GM04503 (cell line): ENCODE measurements around the gene SLC13A4.

Experiments
- DNase-seq: peaks from one replicate; pipeline ENCODE4 v3.0.0-alpha.2; 2012; ENCODE audit warnings: low read depth

Gene SLC13A4

DNA sequence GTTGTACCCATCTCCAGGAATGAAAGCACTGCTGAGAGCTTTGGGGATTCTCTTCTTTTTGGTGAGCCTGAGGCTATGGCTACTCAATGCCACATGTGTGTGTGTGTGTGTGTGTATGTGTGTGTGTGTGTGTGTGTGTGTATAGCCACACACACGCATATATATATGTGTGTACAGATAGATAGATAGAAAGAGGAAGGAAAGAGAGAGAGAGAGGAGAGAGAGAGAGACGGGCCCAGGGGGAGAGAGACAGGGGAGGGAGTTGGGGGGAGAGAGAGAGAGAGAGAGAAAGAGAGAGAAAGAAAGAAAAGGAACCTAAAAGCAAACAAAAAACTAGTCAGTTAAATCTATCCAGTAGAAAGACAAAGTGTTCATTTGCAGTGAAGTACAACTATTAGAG lies 8.3 kb downstream of the SLC13A4 start:
- DNase-seq = no peak

- no peak for DNase-seq
These were observed 9.1 kb downstream of the SLC13A4 start for GRCh38 chr7:135718794-135719437.

DNA sequence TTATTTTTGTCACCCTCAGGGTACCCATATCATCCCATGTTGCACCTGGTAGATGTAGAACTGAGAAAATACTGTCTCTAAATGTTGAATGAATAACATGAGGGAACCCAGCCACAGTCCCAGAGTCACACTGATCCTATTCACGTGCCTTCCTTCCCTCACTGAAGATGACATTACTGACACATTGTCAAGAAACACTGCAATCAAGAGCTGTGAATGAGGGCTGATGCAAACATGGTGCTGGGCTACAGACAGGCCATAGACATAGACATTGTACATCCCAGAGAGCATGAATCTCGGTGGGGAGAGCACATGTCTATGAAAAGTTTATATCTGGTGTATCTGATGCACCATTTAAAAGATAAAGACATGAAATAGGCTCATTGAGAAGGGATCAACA lies 9.8 kb downstream of the SLC13A4 start:
- no peak for DNase-seq

DNA sequence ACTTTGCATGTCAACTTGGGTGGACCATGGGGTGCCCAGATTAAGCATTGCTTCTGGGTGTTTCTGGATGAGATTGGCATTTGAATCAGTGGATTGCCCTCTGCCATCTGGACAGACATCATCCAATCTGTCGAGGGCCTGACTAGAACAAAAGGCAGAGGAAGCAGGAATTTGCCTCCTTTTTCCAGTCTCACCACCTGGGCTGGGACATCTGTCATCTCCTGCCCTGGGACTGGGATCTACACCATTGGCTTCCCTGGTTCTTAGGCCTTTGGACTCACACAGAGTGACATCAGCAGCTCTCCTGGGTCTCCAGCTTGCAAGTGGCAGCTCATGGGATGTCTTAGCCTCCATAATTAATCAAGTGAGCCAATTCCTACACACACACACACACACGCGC lies 10.3 kb downstream of the SLC13A4 start:
- no peak for DNase-seq

DNA sequence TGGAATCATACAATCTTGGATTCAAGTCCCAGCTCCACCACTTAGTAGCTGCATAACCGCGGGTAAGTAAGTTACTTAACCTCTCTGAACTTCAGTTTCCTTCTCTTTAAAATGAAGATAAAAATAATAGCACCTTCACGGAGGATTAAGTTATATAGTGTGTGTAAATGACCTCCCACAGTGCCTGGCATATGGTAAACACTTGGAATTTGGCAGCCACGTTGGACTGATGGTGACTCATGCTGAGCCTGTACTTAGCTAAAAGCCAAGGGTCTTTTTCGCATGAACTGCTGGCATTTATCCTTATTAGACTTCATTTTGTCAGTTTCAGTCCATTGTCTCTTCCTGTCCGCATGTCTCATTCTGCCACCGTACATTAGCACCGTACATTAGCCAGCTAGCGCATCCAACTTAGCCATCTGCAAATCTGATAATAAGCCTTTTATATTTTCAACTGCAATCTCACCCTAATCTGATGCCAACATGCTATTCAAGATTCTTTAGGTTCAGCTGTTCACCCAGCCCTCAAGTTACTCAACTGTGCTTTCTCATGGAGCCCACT lies 11.2 kb downstream of the SLC13A4 start:
- DNase-seq = peak; percentile 28

- DNase-seq = no peak
These were observed 12.3 kb downstream of the SLC13A4 start for GRCh38 chr7:135715673-135716072.

- no peak for DNase-seq
These were observed 12.9 kb downstream of the SLC13A4 start for GRCh38 chr7:135715055-135715522.

DNA sequence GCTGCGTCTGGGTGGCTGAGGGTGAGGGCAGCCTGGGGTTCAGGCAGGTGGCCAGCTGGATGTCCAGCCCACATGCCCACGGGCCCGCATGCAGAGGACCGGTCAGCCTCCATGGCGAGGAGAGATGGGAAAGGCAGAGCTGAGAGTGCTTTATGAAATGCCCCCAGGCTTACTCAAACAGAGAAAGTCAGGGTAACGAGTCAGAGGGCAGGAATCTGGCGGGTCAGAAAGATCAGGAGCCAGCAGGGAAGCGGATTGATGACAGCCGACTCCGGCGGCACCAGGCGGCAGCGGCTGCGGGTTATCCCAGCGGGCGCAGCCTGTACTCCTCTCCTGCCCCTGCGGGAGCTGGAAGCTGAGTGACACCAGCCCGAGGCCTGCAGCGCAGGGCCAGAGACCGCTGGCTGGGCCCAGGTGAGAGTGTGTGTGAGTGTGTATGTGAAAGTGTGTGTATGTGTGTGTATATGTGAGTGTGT lies 13.4 kb downstream of the SLC13A4 start:
- no peak for DNase-seq

DNA sequence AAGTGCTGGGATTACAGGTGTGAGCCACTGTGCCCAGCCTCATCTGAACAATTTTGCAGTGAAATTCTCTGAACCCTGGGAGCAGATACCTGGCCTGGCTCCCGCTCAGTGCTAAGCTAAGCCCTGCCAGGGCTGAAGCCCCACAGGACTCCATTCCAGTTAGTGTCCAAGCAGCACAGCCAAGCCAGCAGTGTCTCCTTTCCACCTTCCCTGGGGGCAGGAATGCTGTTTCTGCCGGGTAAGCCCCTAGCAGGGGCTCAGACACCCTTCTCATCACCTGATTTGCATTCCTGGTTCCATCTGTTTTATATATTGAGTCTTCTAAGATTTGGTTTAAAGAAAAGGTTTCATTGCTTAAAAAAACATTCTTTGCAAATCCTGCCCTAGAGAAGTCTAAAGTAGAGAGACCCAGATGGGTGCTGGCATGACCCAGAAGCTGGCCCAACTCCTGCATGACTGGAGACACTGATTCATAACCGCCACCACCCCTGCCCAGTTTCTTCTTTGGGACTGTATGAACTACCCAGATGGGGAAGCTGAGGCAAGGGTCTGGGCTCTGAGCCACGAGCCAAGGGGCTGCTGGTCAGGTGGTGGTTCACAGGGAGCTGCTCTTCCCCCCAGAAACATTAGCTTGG lies 14.0 kb downstream of the SLC13A4 start:
- DNase-seq = no peak

- no peak for DNase-seq
These were observed 15.2 kb downstream of the SLC13A4 start for GRCh38 chr7:135712796-135713195.

GRCh38 chr7:135712182-135712782 lies 15.7 kb downstream of the SLC13A4 start:
- DNase-seq = no peak

DNA sequence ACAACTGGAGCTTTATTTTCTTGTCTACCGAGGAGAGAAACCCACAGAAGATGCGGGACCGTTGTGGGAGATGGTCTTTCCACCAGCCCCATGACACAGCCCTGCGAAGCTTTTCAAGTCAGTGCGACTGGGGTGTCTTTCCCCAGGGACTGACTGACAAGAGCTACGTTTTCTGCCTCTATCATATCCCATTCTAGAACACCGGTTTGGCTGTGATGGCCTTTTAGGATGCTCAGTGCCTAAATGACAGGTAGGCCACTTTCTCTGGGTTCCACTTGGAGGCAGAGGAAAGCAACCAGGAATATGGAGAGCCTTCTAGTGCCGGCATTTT lies 16.9 kb downstream of the SLC13A4 start:
- no peak for DNase-seq

DNA sequence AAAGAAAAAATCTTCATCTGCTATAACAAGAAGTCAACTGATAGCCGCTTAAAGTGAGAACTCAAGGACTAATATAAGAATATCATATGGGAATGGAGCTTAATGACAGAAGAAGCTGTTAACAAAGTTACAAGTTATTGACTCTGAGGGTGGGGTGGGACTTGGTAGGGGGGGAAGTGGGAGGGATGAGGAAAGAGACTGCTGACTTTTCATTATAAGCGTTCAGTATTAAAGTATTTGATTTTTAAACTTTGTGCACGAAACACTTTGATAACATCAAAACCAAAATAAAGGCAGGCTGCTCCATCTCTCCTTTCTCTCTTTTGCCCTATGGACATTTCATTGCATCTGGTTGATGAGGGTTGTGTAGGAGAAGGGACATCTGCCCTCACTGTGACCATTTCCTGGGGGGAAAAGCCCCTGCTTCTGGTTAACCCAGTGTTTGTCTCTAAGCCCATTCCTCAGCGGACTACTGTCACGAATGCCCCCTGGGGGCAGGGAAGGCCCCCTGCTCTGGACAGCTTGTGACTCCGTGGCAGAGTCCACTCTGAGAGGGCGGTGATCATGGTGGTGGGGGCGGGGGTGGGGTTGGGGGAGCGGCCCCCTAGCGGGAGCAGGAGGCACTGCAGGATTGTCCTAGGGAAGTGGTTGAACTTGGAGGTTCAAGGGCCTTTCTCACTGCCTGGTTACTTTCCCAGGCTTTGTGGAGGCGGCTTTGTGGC lies 17.4 kb downstream of the SLC13A4 start:
- no peak for DNase-seq

DNA sequence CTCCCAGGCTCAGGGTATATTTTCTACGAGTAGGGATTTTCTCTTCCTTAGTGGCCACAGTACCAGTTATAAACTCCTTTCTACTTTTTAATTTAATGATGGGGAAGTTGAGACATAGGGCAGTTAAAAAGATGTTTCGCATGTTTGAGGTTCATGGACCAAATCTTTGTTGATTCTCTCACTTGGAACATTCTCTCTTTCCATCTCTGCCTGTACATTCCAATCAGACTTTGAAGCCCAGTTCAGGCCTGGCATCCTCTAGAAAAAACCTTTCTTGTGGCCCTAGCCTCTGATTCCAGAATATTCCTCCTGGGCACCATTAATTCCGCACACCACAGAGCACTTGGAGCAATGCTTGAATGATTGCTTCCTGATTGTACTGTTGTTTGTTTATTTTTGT lies 18.5 kb downstream of the SLC13A4 start:
- peak; percentile 53 for DNase-seq

DNA sequence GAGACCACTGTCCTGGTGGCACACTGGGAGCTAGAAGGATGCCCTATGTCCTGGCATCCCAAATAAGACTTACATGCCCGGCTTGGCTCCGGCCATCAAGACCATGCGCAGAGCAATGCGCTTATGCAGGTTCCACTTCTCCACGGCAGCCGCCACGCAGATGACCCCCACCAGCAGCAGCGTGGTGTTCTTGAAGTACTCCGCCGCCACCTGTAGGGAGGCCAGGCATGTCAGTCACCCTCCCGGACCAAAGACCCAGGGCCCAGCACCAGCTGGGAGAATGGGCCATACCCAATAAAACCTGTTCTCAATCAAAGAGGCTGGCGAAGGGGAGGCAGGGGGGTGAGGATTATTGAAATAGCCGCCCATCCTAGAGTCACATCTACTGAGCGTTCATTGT lies 19.9 kb downstream of the SLC13A4 start:
- no peak for DNase-seq

GRCh38 chr7:135707570-135707966 lies 20.4 kb downstream of the SLC13A4 start:
- DNase-seq = no peak

DNA sequence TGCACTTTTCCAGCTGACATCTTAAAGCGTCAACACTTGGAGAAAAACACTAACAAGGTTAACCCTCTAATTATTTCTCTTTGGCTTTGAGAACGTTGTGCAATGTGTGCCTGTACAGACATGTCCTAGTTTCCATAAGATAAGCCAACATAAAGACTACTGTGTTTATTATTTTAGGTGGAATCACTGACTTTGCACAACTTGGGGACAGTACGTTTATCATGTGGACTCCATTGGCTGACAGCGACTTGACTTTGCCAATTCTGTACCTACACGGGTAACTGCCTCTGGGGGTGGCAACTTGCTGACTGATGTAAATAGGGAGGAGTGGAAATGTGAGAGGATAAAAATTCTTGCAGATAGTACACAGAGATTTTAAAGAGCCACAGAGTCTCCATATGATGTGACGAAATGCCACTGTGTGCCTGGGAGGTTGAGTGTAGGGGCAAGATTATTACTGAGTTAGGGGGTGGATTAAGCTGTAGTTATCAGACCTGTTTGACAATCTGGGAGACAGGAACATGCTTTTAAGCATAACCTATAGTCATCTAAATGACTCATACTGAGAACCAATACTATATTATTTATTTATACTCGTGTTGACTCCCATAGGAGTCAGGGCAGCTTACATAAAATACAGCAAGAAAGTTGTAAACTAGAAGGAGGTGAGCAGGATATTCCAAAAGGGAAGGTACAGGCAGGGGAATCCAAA lies 21.0 kb downstream of the SLC13A4 start:
- no peak for DNase-seq

DNA sequence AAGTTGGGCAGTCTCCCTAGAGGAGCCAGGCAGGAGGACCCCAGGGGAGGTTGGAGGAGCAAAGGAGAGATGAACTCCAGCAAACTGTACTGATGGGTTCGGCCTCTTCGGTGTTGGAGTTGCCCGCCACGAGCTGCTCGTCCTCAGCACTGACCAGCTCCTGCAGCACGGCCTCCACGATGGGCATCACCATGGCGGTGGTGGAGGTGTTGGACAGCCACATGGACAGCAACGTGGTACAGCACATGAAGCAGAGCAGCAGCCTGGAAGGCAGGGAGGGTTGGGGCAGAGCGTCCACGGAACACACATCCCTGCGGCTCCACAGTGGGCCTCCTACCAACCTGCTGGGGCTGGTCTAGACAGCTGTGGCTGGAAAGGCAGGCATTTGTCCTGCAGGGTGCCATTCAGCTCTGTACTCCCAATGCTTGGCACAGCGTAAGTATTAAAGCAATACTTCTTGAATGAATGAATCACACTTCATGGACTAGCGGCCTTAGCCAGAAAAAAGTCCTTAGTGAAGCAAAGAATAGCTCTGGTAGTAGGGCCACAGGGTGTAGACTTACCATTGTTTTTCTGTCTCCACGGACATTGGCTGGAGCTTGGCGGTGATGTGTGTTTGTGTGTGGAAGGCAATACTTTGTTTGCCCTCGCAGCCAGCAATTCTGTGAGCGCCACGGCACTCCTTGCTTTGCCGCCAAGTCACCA lies 21.8 kb downstream of the SLC13A4 start:
- no peak for DNase-seq

- no peak for DNase-seq
These were observed 23.3 kb downstream of the SLC13A4 start for GRCh38 chr7:135704698-135705097.

DNA sequence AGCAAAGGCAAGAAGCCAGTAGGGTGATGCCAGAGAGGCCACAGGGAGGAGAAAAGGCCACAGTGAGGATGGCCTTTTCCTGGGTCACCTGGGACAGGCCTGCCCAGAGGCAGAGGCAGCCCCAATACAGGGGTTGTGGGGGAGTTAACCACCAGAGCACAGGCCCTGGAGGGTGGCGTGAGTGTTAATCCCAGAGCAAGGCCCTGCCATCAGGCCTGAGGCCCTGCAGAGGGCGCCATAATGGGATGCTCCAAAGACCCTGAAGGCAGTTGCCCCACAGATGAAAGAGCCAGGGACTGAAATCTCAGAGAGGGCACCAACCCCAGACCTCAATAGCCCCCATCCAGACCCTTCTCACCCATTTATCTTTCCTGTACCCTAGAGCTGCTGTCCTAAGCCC lies 23.9 kb downstream of the SLC13A4 start:
- no peak for DNase-seq
